HG02981 (cell line): ENCODE measurements around the gene RANBP3.
"Not testable (repeated sequence)": the region's sequence is repeated elsewhere in the genome, so short reads cannot be mapped to it uniquely, and the experiment has no call there.

Experiments used
- ATAC-seq: cut with Tn5 transposase; IDR thresholded peaks from one replicate; pipeline ENCODE4 v1.9.1; 2021; ENCODE audit warnings: mild to moderate bottlenecking, moderate library complexity; ENCODE audit not compliant: unreplicated experiment

RANBP3 gene

DNA sequence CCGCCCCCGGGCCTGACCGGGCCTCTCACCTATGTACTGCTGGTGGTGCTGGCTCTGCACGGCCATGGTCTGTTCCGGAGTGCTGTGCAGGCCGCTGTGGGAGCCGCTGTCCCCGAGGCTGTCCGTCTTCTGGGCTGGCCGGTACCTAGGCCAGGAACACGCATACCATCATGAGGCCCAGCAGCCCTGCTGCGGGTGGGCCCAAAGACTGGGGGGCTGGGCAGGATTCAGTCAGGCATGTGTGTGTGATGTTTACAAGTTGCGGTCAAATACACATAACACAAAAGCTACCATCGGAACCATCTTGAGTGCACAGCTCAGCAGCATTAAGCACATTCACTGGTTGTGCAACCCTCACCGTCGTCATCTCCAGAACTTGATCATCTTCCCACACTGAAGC lies 32.2 kb upstream of the RANBP3 start:
- ATAC-seq = no peak

DNA sequence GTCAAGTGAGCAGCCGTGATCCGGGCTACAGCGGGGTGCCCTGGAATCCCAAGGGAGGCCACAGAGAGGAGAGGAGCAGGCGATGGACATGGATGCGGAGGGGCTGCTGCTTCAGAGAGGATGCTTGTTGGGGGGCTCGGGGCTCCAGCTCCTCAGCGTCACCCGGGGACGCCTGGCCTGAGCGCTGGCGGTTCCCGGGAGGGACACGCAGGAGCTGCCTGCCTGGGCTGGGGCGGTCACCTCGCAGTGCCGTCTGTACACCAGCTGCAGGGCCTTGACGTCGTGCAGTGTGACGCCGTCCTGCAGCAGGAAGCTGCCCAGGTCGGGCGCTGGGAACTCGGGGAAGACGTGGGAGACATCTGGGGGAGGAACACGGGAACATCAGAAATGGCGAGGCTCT lies 29.9 kb upstream of the RANBP3 start:
- ATAC-seq = no peak

DNA sequence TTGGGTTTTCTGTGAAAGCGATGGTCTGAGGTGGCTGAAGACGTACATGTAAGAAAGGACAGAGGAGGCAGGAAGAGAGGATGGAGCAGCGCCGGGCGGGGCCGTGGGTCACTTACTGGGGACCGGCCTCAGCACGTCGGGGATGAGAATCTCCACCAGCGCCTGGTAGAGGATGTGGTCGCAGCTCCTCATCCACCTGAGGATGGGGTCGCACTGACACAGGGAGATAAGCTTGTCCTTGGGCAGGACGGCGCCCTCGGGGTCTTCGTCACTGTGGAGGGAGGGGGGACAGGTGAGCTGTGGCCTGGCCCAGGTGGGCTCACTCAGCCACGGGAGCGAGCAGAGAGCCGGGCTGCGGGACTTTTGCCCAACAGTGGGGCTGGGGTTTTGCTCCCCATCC lies 29.0 kb upstream of the RANBP3 start:
- ATAC-seq = no peak

GRCh38 chr19:6006070-6006446 lies 28.1 kb upstream of the RANBP3 start:
- ATAC-seq = not testable (repeated sequence)

- no peak for ATAC-seq
Measured at GRCh38 chr19:6005321-6006069, 27.6 kb upstream of the RANBP3 start.

DNA sequence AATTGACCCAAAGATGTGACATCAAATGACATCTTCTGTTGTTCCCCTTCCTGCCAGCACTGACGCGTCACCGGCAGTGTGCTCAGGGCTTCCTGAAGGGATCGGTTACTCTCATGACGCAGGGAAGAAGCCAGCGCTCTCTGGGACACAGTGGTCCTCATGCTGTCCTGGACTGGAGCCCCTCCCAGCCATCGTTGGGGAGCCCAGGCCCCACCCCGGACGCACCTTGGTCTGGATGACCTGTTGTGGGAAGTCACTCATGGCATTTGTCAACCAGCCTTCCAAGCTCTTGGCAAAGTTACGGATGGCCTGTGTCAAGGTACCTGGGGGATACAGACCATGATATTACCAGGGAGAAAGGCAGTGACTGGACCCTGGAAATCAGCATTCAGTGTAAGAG lies 26.0 kb upstream of the RANBP3 start:
- ATAC-seq = no peak

DNA sequence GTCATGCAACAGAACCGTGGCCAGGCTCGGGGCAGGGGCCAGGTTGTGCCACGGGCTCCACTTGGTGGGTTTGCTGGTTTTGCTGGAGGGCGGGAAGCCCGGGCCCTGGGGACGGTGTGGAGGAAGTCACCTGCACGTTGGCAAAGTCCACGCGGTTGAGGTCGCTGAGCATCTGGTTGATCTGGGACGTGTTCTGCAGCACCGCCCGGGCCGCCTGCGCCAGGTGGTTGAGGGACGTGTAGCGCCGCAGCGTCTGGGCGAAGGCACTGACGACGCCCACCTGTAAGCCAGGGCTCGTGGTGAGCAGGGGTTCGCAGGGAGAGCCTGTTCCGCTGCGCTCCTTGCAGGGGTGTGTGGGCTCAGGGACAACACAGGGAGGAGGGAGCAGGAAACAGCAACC lies 24.7 kb upstream of the RANBP3 start:
- no peak for ATAC-seq

DNA sequence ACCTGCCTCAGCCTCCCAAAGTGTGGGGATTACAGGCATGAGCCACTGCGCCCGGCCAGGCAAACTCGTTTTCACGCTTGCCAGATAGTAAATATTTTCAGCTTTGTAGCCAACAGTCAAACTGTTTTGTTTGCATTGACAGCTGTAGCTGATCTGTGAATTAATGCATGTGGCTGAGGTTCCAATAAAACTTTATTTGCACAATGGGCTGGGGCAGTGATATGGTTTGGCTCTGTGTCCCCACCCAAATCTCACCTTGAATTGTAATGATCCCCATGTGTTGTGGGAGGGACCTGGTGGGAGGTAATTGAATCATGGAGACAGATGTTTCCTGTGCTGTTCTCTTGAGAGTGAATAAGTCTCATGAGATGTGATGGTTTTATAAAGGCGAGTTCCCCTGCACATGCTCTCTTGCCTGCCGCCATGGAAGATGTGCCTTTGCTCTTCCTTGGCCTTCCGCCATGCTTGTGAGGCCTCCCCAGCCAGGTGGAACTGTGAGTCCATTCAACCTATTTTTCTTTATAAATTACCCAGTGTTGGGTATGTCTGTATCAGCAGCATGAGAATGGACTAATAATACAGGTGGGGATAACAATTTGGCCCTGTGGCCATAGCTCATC lies 22.4 kb upstream of the RANBP3 start:
- ATAC-seq = no peak

DNA sequence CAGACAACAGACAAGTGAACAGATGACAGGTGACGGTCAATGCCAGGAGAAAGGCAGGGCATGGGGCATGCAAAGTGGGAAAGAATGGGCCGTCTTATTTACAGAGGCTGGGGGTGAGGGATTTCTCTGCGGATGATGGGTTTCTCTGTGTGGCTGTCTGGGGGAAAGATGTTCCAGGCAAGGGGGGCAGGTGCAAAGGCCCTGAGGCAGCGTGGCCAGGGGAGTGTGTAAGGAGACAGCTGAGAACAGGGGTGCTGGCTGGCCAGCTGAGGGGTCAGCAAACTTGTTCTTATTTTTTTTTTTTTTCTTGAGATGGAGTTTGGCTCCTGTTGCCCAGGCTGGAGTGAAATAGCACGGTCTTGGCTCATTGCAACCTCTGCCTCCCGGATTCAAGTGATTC lies 21.8 kb upstream of the RANBP3 start:
- ATAC-seq = no peak

DNA sequence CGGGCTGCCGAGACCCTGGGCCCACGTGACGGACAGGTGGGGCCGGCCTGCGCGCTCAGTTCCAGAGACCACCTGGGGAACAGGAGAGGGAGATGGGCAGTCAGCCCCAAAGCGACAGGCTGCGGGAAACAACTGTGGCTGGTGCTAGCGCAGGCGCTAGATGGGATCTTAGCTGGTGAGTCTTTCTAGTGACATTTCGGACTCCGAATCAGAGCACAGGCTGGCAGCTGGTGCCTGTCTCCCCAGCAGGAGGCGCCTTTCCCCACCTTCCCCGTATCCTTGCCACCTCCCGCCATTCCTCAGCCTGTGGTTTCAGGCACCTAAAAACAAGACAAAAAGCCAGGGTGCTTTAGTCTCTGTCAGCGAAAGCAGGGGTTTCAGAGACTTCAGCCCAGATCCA lies 19.4 kb upstream of the RANBP3 start:
- no peak for ATAC-seq

DNA sequence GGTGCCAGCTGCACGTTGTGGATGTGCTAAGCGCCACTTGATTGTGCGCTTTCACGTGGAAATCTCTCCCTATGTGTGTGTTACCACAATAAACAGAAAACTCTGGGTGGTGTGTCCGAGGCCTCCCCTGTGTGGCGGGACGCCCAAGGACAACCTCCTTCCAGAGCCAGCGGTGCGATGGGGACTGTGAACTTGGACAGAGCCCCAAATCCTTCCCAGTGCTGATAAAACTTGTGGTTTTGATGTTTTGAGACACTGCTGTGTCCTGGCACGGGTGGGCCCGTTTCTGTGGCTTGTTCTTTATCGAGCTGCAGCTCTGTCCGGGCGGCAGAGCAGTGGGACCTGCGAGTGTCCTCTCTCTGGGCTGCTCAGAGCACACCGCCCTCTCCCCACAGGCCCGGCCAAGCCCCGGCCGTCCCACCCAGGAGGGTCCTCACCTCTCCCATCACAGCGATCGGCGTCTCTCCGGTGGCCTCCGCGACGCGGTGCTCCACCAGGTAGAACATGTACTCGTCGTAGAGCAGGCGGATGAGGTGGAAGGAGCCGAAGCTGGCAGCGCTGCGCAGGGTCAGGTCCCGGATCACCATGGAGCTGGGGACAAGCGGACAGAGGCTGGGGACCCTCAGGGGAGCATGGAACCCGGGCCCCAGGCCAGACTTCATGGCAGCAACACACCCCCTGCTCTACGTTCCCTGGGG lies 18.8 kb upstream of the RANBP3 start:
- no peak for ATAC-seq

DNA sequence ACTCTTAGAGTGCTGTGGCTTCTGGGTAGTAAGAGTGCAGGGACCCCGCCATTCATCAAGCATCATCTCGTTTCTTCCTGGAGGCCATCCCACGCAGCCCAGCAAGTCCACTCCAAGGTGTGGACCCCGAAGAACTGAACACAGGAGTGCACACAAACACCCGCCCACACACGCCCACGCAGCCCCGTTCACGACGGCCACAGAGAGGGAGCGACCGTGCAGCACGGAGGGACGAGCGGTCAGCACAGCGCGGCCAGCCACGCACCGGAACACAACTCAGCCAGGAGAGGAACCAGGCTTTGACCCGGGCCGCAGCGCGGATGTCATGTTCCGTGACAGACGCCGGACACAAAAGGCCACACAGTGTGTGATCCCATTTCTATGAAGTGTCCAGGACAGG lies 18.2 kb upstream of the RANBP3 start:
- no peak for ATAC-seq

- ATAC-seq = no peak
Measured at GRCh38 chr19:5995606-5996005, 17.7 kb upstream of the RANBP3 start.

- no peak for ATAC-seq
Measured at GRCh38 chr19:5994405-5995165, 16.6 kb upstream of the RANBP3 start.

DNA sequence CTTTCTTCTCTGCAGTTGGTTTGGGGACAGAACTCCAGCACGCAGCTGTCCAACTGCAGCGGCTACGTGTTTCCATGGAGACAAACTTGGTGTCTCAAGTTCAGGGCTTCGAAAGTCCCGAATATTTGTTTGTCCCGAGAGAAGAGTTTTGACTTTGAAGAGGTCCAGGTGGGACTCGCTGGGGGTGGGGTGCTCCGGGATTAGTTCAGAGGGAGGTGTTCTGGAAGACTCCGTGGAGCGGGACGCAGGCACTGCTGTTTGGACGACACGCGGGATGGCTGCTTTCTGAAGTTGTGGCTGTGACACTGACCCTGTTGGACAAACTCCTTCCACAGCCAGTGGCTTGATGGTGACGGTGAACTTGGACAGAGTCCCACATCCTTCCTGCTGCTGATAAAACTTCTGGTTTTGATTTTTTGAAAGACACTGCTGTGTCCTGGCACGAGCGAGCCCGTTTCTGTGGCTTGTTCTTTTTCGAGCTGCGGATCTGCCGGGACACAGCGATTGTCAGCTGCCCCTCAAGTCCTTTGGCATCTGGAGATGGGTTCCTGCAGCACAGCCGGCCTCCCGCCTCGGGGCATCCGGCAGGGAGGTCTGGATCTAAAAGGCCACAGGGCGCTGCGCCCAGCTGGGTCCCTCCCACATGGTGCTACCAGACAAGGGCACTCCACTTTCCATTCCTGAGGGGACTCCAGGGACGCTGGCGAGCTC lies 15.9 kb upstream of the RANBP3 start:
- ATAC-seq = no peak

DNA sequence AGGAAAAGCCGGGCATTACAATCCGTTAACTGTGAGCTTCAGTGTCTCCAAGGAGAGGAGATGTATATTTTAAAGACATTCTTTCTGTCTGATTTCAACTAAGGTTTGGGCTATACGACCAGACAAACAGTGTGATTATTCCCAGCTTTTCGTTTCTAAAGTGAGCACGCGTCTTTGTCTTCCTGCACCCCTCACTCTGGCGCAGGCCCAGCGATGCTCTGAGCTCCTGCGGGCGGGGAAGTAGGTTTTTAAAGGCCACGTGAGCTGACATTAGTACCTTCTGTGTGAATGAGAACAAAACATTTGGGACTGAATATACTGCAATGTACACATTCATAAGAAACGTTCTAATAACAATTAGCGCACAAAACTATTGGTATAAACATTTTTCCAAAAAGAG lies 15.3 kb upstream of the RANBP3 start:
- ATAC-seq = no peak

DNA sequence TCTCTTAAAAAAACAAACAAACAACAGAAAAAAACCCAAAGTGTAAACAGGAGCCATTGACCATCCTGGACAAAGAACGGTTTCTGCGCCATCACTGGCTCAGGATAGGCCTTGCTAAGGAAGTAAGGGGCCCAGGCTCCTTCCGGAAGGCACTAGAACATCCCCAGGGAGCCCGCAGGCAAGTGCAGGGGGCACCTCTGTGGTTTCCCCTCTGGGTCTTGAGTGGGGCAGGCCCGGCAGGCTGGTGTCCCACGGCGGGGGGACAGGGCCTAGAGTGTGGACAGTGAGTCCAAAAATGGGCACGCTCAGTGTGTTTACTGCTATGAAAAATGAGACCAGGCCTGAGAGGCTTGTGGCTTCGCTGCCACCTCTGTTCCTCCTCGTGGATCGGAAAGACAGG lies 14.8 kb upstream of the RANBP3 start:
- no peak for ATAC-seq

DNA sequence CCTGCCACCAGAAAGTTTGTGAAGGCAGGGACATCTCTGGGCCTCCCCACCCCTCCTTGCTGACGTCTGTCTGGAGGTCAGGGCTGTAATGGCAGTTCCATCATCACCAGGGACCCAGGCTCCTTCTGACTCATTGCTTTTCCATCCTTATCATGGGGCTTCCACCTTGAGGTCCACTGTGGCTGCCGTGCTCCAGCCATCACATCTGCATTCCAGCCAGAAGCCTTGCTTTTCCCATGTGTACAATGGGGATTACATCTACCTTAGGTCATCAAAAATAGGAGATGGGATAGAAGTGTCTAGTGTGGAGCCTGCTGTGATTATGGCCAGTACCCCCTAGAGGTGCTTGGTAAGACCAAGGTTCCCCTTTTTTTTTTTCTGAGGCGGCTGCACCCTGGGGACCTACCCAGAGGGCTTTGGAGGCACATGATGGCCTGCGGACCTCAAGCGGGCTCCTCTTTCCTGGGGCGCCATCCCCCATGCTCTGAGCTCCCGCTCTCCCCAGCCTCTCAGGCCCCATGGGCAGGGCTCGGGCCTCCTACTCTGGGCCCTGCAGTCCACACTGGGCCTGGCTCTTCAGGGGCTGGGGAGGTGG lies 13.4 kb upstream of the RANBP3 start:
- ATAC-seq = no peak

DNA sequence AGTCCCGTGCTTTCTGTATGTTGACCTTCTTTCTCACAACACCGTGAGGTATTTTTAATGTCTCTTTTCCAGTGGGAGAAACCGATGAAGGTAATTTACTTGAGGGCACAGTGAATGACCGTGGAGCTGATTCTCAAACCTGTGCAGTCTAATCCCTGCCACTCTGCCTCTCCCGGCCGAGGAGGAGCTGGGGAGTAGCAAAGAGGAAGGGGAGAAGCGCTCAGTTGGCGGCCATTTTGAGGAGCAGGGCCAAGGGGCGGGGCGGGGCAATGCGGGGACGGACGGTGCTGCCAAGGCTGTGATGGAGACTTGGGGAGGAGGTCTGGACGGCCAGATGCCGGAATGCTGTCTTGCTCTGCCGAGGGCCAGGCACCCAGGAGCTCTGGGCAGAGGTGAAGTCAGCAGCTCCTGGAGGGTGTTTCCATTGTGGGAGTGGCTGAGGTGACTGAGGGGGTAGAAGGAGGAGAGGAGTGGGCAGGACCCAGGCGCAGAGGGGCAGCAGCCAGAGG lies 12.4 kb upstream of the RANBP3 start:
- no peak for ATAC-seq

GRCh38 chr19:5989388-5990074 lies 11.6 kb upstream of the RANBP3 start:
- ATAC-seq = no peak
